CD14-positive monocyte (primary cell): ENCODE data around the gene MKLN1. TPM values are rescaled to one million over a fixed set of nuclear protein-coding genes. Genes with fewer than 3 reads are reported as not detected.

Experiments
- DNase-seq, 3 donors: peaks; one replicate each; pipeline ENCODE4 v3.0.0-alpha.2; 2011 to 2022
- H2AFZ ChIP-seq: 2 replicates; pipeline ENCODE4 v1.6.0; 2012; ENCODE audit warnings: mild to moderate bottlenecking, low read depth, low read length, inconsistent platforms; ENCODE audit not compliant: insufficient read depth, poor library complexity, severe bottlenecking
- H3K27ac ChIP-seq, 2 donors: 1 replicate in 1 of 2; 2 replicates in 1 of 2; pipeline ENCODE4 v1.5.1; 2012 to 2013; ENCODE audit warnings: low read length in 2 of 2, control low read depth in 1 of 2, inconsistent platforms in 1 of 2, low read depth in 1 of 2, mild to moderate bottlenecking in 1 of 2
- H3K27me3 ChIP-seq, 2 donors: one replicate each; pipeline versions ENCODE4 v1.6.0 to v1.6.1; 2011 to 2013; ENCODE audit warnings: low read length in 2 of 2; ENCODE audit not compliant: control insufficient read depth in 2 of 2, insufficient read depth in 2 of 2
- H3K36me3 ChIP-seq, 2 donors: replicated peaks in 1 of 2; 1 replicate in 1 of 2; 2 replicates in 1 of 2; pipeline versions ENCODE4 v1.5.1 to v1.6.1; 2012 to 2013; ENCODE audit warnings: low read length in 2 of 2, control low read depth in 1 of 2, inconsistent platforms in 1 of 2, mild to moderate bottlenecking in 1 of 2; ENCODE audit not compliant: insufficient read depth in 2 of 2, control insufficient read depth in 1 of 2
- H3K4me1 ChIP-seq, 2 donors: 1 replicate in 1 of 2; 2 replicates in 1 of 2; pipeline versions ENCODE4 v1.5.1 to v1.6.1; 2012 to 2013; ENCODE audit warnings: low read length in 2 of 2, control low read depth in 1 of 2, inconsistent platforms in 1 of 2, mild to moderate bottlenecking in 1 of 2, moderate library complexity in 1 of 2; ENCODE audit not compliant: insufficient read depth in 2 of 2, control insufficient read depth in 1 of 2
- H3K4me2 ChIP-seq: replicated peaks from 2 replicates; pipeline ENCODE3; 2012; ENCODE audit warnings: low read length, moderate library complexity, mild to moderate bottlenecking; ENCODE audit not compliant: poor library complexity, severe bottlenecking; ENCODE audit errors: extremely low read depth
- H3K4me3 ChIP-seq, 3 experiments: fragments of 200-600 bp in 1 of 3; sonication (generic) in 1 of 3; replicated peaks in 1 of 3; 1 replicate in 2 of 3; 2 replicates in 1 of 3; pipeline ENCODE4 v1.5.1; 2011 to 2013; ENCODE audit warnings: low read length in 3 of 3, mild to moderate bottlenecking in 3 of 3, control low read depth in 2 of 3, low read depth in 2 of 3, inconsistent platforms in 1 of 3, moderate library complexity in 1 of 3
- H3K79me2 ChIP-seq: 2 replicates; pipeline ENCODE4 v1.6.0; 2012; ENCODE audit warnings: mild to moderate bottlenecking, control low read depth, inconsistent platforms, low read length, moderate library complexity; ENCODE audit not compliant: insufficient read depth
- H3K9ac ChIP-seq: 2 replicates; pipeline ENCODE4 v1.6.0; 2017; ENCODE audit warnings: low read length, mild to moderate bottlenecking; ENCODE audit not compliant: insufficient read depth, poor library complexity, severe bottlenecking
- H3K9me3 ChIP-seq, 2 donors: replicated peaks in 1 of 2; 1 replicate in 1 of 2; 2 replicates in 1 of 2; pipeline versions ENCODE4 v1.5.1 to v1.6.1; 2012 to 2013; ENCODE audit warnings: low read length in 2 of 2, control low read depth in 1 of 2; ENCODE audit not compliant: control insufficient read depth in 1 of 2, insufficient read depth in 1 of 2
- H4K20me1 ChIP-seq: 2 replicates; pipeline ENCODE4 v1.6.0; 2012; ENCODE audit warnings: mild to moderate bottlenecking, low read length, control low read depth, moderate library complexity; ENCODE audit not compliant: insufficient read depth
- H3K27ac Mint-ChIP-seq, 7 donors: one replicate each; pipeline ENCODE4 v1.8.0; 2020; ENCODE audit warnings: mild to moderate bottlenecking in 7 of 7, mixed read lengths in 7 of 7, moderate library complexity in 6 of 7, inconsistent platforms in 2 of 7
- H3K27me3 Mint-ChIP-seq, 3 donors: one replicate each; pipeline ENCODE4 v1.8.0; 2021 to 2022; ENCODE audit warnings: low read depth in 3 of 3, mild to moderate bottlenecking in 3 of 3, mixed read lengths in 3 of 3, moderate library complexity in 3 of 3, inconsistent platforms in 1 of 3
- H3K36me3 Mint-ChIP-seq, 2 donors: one replicate each; pipeline ENCODE4 v1.8.0; 2020; ENCODE audit warnings: mixed read lengths in 2 of 2, inconsistent platforms in 1 of 2, mild to moderate bottlenecking in 1 of 2
- H3K4me1 Mint-ChIP-seq: one replicate; pipeline ENCODE4 v1.8.0; 2020; ENCODE audit warnings: mild to moderate bottlenecking, mixed read lengths
- H3K4me3 Mint-ChIP-seq, 2 donors: one replicate each; pipeline ENCODE4 v1.8.0; 2020; ENCODE audit warnings: mild to moderate bottlenecking in 2 of 2, mixed read lengths in 2 of 2, moderate library complexity in 1 of 2
- H3K9me3 Mint-ChIP-seq, 7 donors: one replicate each; pipeline ENCODE4 v1.8.0; 2020 to 2022; ENCODE audit warnings: mixed read lengths in 7 of 7, mild to moderate bottlenecking in 6 of 7, moderate library complexity in 6 of 7, inconsistent platforms in 2 of 7
- WGBS: methylation state at CpG from one replicate; pipeline ENCODE4 v1.1.5; 2013; ENCODE audit warnings: missing lambda C conversion rate; ENCODE audit not compliant: insufficient coverage; 5-methylcytosine and 5-hydroxymethylcytosine counted together
- intact Hi-C, 2 donors: fragments of 100-400 bp; cut with micrococcal nuclease; formaldehyde crosslinking; loops; one replicate each; pipeline versions ENCODE4 v1.15.0 to v1.15.1; 2023
- polyA plus RNA-seq, 3 donors: library from polyadenylated mRNA; depleted of rRNA in 1 of 3; unstranded in 2 of 3; stranded (reverse) in 1 of 3; fragments of 300-500 nt in 2 of 3; fragments of >200 nt in 1 of 3; fragmentation: Illumina TruSeq in 2 of 3; gene quantifications; 1 replicate in 2 of 3; 2 replicates in 1 of 3; pipeline ENCODE4 v1.2.3, GENCODE V29; 2012 to 2021
- TF ChIP-seq, protein P1 (sequence below): fragments of 200-600 bp; IDR thresholded peaks from one replicate; pipeline ENCODE4 v1.8.0; 2022; ENCODE audit warnings: antibody characterized with exemption, mild to moderate bottlenecking

Gene MKLN1
- polyA plus RNA-seq, 3 donors, result 12.2 to 18.5 (median 17.2) TPM

DNA sequence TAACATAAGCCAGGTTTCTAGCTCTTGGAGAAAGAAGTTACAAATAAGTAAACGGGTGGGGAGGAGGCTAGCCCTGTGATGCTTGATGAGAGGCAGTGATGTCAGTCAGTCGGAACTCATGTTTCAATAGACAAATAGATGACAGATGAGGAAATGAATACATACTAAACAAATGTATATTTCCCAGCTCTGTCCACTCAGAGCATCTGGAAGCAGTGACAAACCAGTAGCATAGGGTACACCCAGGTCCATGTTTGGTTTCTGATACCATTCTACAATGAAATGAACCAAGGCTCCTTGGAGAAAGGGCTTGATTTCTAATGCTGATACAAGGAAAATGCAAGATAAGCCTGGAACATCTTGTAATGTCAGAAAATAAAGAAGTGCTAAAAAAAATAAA lies 198.1 kb downstream of the MKLN1 start:
- Histone ChIP-seq H3K27ac (no peak overlapping the region), H3K9ac (no peak overlapping the region), H3K79me2 (no peaks in the 10 kb centered on the region), H4K20me1 (no peaks in the 10 kb centered on the region), H3K27me3 (no peaks in the 10 kb centered on the region), H3K4me3 (no peak overlapping the region), H3K4me1 (no peaks in the 10 kb centered on the region), H3K9me3 (no peaks in the 10 kb centered on the region), H2AFZ (no peak overlapping the region), H3K36me3 (no peaks in the 10 kb centered on the region), H3K4me2 (no peak overlapping the region)
- TF ChIP-seq, protein P1, sequence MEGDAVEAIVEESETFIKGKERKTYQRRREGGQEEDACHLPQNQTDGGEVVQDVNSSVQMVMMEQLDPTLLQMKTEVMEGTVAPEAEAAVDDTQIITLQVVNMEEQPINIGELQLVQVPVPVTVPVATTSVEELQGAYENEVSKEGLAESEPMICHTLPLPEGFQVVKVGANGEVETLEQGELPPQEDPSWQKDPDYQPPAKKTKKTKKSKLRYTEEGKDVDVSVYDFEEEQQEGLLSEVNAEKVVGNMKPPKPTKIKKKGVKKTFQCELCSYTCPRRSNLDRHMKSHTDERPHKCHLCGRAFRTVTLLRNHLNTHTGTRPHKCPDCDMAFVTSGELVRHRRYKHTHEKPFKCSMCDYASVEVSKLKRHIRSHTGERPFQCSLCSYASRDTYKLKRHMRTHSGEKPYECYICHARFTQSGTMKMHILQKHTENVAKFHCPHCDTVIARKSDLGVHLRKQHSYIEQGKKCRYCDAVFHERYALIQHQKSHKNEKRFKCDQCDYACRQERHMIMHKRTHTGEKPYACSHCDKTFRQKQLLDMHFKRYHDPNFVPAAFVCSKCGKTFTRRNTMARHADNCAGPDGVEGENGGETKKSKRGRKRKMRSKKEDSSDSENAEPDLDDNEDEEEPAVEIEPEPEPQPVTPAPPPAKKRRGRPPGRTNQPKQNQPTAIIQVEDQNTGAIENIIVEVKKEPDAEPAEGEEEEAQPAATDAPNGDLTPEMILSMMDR, result no peak
- DNase-seq, result no peak
- no CpG with 5 or more reads among the region's 2 CpGs for WGBS
- Mint-ChIP-seq H3K4me3 (no peak overlapping the region), H3K9me3 (no peaks in the 10 kb centered on the region), H3K27me3 (peaks cover 0 to 4% (median 3%) of the 10 kb centered on the region in 3 donors), H3K27ac (no peak overlapping the region), H3K36me3 (no peaks in the 10 kb centered on the region), H3K4me1 (peaks cover 8% of the 10 kb centered on the region)
- intact Hi-C loops, result no loop called here

DNA sequence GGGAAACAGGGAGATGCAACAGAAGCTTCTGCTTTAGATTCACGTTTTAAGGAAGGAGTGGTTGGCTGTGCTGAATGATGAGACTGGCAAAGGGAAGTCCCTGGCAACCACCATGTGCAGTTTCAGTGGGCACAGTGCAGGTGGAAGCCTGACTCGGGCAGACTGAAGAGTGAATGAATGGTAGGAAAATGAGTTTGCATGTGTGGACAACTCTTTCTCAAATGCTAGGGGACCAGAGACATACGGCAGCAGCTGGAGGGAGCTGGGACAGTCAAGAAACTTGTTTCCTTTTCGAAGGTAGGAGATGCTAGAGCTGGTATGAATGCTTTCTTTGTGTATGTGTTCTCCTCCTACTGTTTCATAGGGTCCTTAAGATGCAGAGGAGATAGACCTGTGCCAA lies 199.8 kb downstream of the MKLN1 start:
- no peaks in the 10 kb centered on the region for H3K36me3 Mint-ChIP-seq
- no peaks in the 10 kb centered on the region for H3K9me3 Mint-ChIP-seq
- peaks cover 8% of the 10 kb centered on the region for H3K4me1 Mint-ChIP-seq
- Histone ChIP-seq H3K4me3 (no peak overlapping the region), H2AFZ (no peak overlapping the region), H3K4me2 (no peak overlapping the region), H3K36me3 (no peaks in the 10 kb centered on the region), H3K79me2 (no peaks in the 10 kb centered on the region), H4K20me1 (no peaks in the 10 kb centered on the region), H3K27me3 (no peaks in the 10 kb centered on the region), H3K9ac (no peak overlapping the region), H3K4me1 (no peaks in the 10 kb centered on the region), H3K27ac (no peak overlapping the region), H3K9me3 (no peaks in the 10 kb centered on the region)
- intact Hi-C loops, result no loop called here
- no peak overlapping the region for H3K27ac Mint-ChIP-seq
- DNase-seq, result no peak
- TF ChIP-seq, protein P1, result no peak
- peaks cover 3 to 4% (median 3%) of the 10 kb centered on the region in 3 donors for H3K27me3 Mint-ChIP-seq
- H3K4me3 Mint-ChIP-seq, result no peak overlapping the region
- 33% methylated on average over 3 of the region's 4 CpGs for WGBS
